HEK293 (cell line): ENCODE results near the gene ZNF764.

Experiments used
- CTCF ChIA-PET: fragments of 350-600 bp; formaldehyde crosslinking; extraction: SDS; loops from one replicate; lab custom pipeline; 2021; ENCODE audit warnings: antibody characterized with exemption; lab: Yijun Ruan, JAX
- POLR2A ChIA-PET: fragments of 300-600 bp; formaldehyde crosslinking; extraction: SDS; loops from one replicate; lab custom pipeline; 2020; ENCODE audit warnings: antibody characterized with exemption, inconsistent platforms; lab: Yijun Ruan, JAX
- H3K27ac ChIP-seq: fragments of 200-500 bp; sonication (Bioruptor generic); 2 replicates; pipeline ENCODE4 v1.5.1; 2014; ENCODE audit warnings: low read depth, low read length, control low read depth, inconsistent platforms; ENCODE audit errors: extremely low read depth
- H3K36me3 ChIP-seq, 2 experiments: fragments of 200-500 bp in 1 of 2; sonication (Bioruptor generic) in 1 of 2; 1 replicate in 1 of 2; 2 replicates in 1 of 2; pipeline ENCODE4 v1.5.1; 2014 to 2017; ENCODE audit warnings: inconsistent platforms in 2 of 2, low read length in 2 of 2; ENCODE audit not compliant: control insufficient read depth in 2 of 2, insufficient read depth in 1 of 2
- H3K4me1 ChIP-seq: fragments of 200-500 bp; sonication (Bioruptor generic); 2 replicates; pipeline ENCODE4 v1.5.1; 2014; ENCODE audit warnings: mild to moderate bottlenecking, low read length, inconsistent platforms; ENCODE audit not compliant: control insufficient read depth, insufficient read depth
- H3K4me3 ChIP-seq: 2 replicates; pipeline ENCODE4 v1.5.1; 2011; ENCODE audit warnings: low read depth, mild to moderate bottlenecking, control low read depth, low read length, moderate library complexity
- H3K9me3 ChIP-seq: fragments of 200-500 bp; sonication (Bioruptor generic); 2 replicates; pipeline ENCODE4 v1.5.1; 2014; ENCODE audit warnings: low read depth, low read length, inconsistent platforms; ENCODE audit not compliant: control insufficient read depth, insufficient read depth
- HOXC10 ChIP-seq: sonication (generic); formaldehyde crosslinking; IDR thresholded peaks from 2 replicates; pipeline ENCODE4 v1.8.1; 2023; ENCODE audit warnings: mild to moderate bottlenecking, missing genetic modification reagents
- MYNN ChIP-seq: fragments of 450-650 bp; formaldehyde crosslinking; IDR thresholded peaks from 2 replicates; pipeline ENCODE4 v1.5.1; 2016; ENCODE audit warnings: missing biosample characterization, missing genetic modification characterization, borderline replicate concordance
- PRDM2 ChIP-seq: fragments of 450-650 bp; formaldehyde crosslinking; IDR thresholded peaks from 2 replicates; pipeline ENCODE4 v1.5.1; 2016; ENCODE audit warnings: missing biosample characterization, missing genetic modification characterization, borderline replicate concordance
- SCRT2 ChIP-seq: fragments of 450-650 bp; formaldehyde crosslinking; IDR thresholded peaks from 2 replicates; pipeline ENCODE4 v1.5.1; 2016; ENCODE audit warnings: missing biosample characterization, missing genetic modification characterization
- TSHZ1 ChIP-seq: fragments of 450-650 bp; formaldehyde crosslinking; IDR thresholded peaks from 2 replicates; pipeline ENCODE4 v1.5.1; 2016; ENCODE audit warnings: missing biosample characterization, missing genetic modification characterization, borderline replicate concordance
- ZBTB17 ChIP-seq: fragments of 450-650 bp; formaldehyde crosslinking; IDR thresholded peaks from 2 replicates; pipeline ENCODE4 v1.5.1; 2016; ENCODE audit warnings: missing biosample characterization, missing genetic modification characterization
- ZBTB21 ChIP-seq: fragments of 450-650 bp; formaldehyde crosslinking; IDR thresholded peaks from 2 replicates; pipeline ENCODE4 v1.5.1; 2017; ENCODE audit warnings: missing biosample characterization, missing genetic modification characterization
- ZBTB6 ChIP-seq: fragments of 450-650 bp; formaldehyde crosslinking; IDR thresholded peaks from 2 replicates; pipeline ENCODE4 v1.5.1; 2017; ENCODE audit warnings: missing biosample characterization, missing genetic modification characterization
- ZNF114 ChIP-seq: fragments of 450-650 bp; formaldehyde crosslinking; IDR thresholded peaks from 2 replicates; pipeline ENCODE4 v1.5.0; 2017; ENCODE audit warnings: missing biosample characterization, missing genetic modification characterization
- ZNF148 ChIP-seq: fragments of 450-650 bp; formaldehyde crosslinking; IDR thresholded peaks from 2 replicates; pipeline ENCODE4 v1.5.0; 2017; ENCODE audit warnings: missing biosample characterization, missing genetic modification characterization, borderline replicate concordance
- ZNF157 ChIP-seq: fragments of 450-650 bp; formaldehyde crosslinking; IDR thresholded peaks from 2 replicates; pipeline ENCODE4 v1.5.1; 2016; ENCODE audit warnings: missing biosample characterization, missing genetic modification characterization
- ZNF2 ChIP-seq: fragments of 450-650 bp; formaldehyde crosslinking; IDR thresholded peaks from 2 replicates; pipeline ENCODE4 v1.5.1; 2016; ENCODE audit warnings: missing biosample characterization, missing genetic modification characterization
- ZNF26 ChIP-seq: fragments of 450-650 bp; formaldehyde crosslinking; IDR thresholded peaks from 2 replicates; pipeline ENCODE4 v1.5.1; 2016; ENCODE audit warnings: missing biosample characterization, missing genetic modification characterization
- ZNF324 ChIP-seq: fragments of 450-650 bp; formaldehyde crosslinking; IDR thresholded peaks from 2 replicates; pipeline ENCODE4 v1.5.1; 2016; ENCODE audit warnings: missing biosample characterization, missing genetic modification characterization
- ZNF354C ChIP-seq: fragments of 450-650 bp; formaldehyde crosslinking; IDR thresholded peaks from 2 replicates; pipeline ENCODE4 v1.5.1; 2016; ENCODE audit warnings: missing biosample characterization, missing genetic modification characterization, low read depth, borderline replicate concordance
- ZNF530 ChIP-seq: fragments of 450-650 bp; formaldehyde crosslinking; IDR thresholded peaks from 2 replicates; pipeline ENCODE4 v1.5.1; 2016; ENCODE audit warnings: low read depth, missing biosample characterization, missing genetic modification characterization
- ZNF555 ChIP-seq: fragments of 450-650 bp; formaldehyde crosslinking; conservative IDR thresholded peaks from 2 replicates; pipeline ENCODE4 v1.5.1; 2017; ENCODE audit warnings: missing biosample characterization, mild to moderate bottlenecking, missing genetic modification characterization, inconsistent platforms
- ZNF658 ChIP-seq: fragments of 450-650 bp; formaldehyde crosslinking; IDR thresholded peaks from 2 replicates; pipeline ENCODE4; 2016; ENCODE audit warnings: missing biosample characterization, missing genetic modification characterization
- ZNF704 ChIP-seq: fragments of 450-650 bp; formaldehyde crosslinking; IDR thresholded peaks from 2 replicates; pipeline ENCODE4 v1.5.1; 2016; ENCODE audit warnings: missing biosample characterization, missing genetic modification characterization

ZNF764 gene

GRCh38 chr16:30534368-30535105, 23.6 kb downstream of the ZNF764 start, which contains the start of gene ZNF747:
TSS of gene ZNF747 (minus strand) at chr16:30534858. CDS start at chr16:30534679, 179 bp downstream.
- POLR2A ChIA-PET, result interaction anchor here (0.7 to 3.7 kb wide), 15 partner anchors 7 to 164 kb away, joined by 3 to 69 read pairs (median 7); partner anchors contain the start of genes DCTPP1, SEPHS2, TBC1D10B and ZNF688
- TF ChIP-seq ZBTB21 (tag by site-specific recombination) (peak; percentile 49), HOXC10 (no peak; the same call in 1 of the 2 replicates), SCRT2 (tag by site-specific recombination) (peak; percentile 32; the same call in 1 of the 2 replicates), ZNF354C (tag by site-specific recombination) (no peak), ZNF2 (tag by site-specific recombination) (no peak; the same call in 1 of the 2 replicates), MYNN (no peak), PRDM2 (no peak), ZNF157 (tag by site-specific recombination) (no peak), ZBTB17 (tag by site-specific recombination) (peak; percentile 100), ZNF704 (tag by site-specific recombination) (no peak), ZNF324 (tag by site-specific recombination) (peak; percentile 65; the same call in 1 of the 2 replicates), TSHZ1 (no peak), ZNF658 (tag by site-specific recombination) (no peak), ZNF555 (tag by site-specific recombination) (no peak), ZNF114 (tag by site-specific recombination) (no peak), ZBTB6 (peak; percentile 68; the same call in 1 of the 2 replicates), ZNF148 (tag by site-specific recombination) (no peak; the same call in 1 of the 2 replicates), ZNF26 (tag by site-specific recombination) (no peak), ZNF530 (tag by site-specific recombination) (no peak)

More at GRCh38 chr16:30534368-30535105, 23.6 kb downstream of the ZNF764 start, which contains the start of gene ZNF747:
- Histone ChIP-seq H3K9me3 (no peaks in the 10 kb centered on the region), H3K27ac (peak within 1 kb of the TSS; percentile 91), H3K4me3 (peak within 1 kb of the TSS; percentile 59), H3K36me3 (peaks cover 6 to 30% of the 10 kb centered on the region in 2 experiments; a peak in 2 of 3 replicates), H3K4me1 (peaks cover 2% of the 10 kb centered on the region; the same call in 1 of the 2 replicates)
- CTCF ChIA-PET, result interaction anchor here (0.6 to 2.9 kb wide), 11 partner anchors 9 to 421 kb away, joined by 3 to 11 read pairs (median 4); partner anchors contain the start of gene ZNF688
